ENCODE results near the gene DRAXIN.

Gene DRAXIN

GRCh38 chr1:11697188-11697892, 5.8 kb downstream of the DRAXIN start:
- Histone ChIP-seq H3K79me2 (ENCODE audit: insufficient read depth, low read length) (no peaks in the 10 kb centered on the region), H3K4me3 (ENCODE audit: low read depth, low read length, poor library complexity, severe bottlenecking) (no peak overlapping the region), H3K27me3 (ENCODE audit: insufficient read depth, low read length) (peaks cover 3% of the 10 kb centered on the region; the same call in 1 of the 2 replicates), H2AFZ (ENCODE audit: low read length) (no peak overlapping the region), H4K20me1 (ENCODE audit: insufficient read depth, low read length) (no peaks in the 10 kb centered on the region), H3K4me1 (ENCODE audit: insufficient read depth, low read length, severe bottlenecking) (no peaks in the 10 kb centered on the region), H3K36me3 (ENCODE audit: insufficient read depth, low read length) (no peaks in the 10 kb centered on the region), H3K9ac (ENCODE audit: low read length) (no peak overlapping the region), H3K27ac (ENCODE audit: low read depth, low read length, poor library complexity, severe bottlenecking) (no peak overlapping the region), H3K9me3 (ENCODE audit: low read length) (no peaks in the 10 kb centered on the region), H3F3A (ENCODE audit: insufficient read depth, low read length) (no peaks in the 10 kb centered on the region), H3K9me2 (ENCODE audit: low read depth, low read length) (no peaks in the 10 kb centered on the region), H3K4me2 (ENCODE audit: low read length) (no peak overlapping the region)
- no peak for TF ChIP-seq EZH2 (IDR thresholded peaks at IDR 0.05; ENCODE audit: borderline replicate concordance, low read length)
- TF ChIP-seq, protein P1, sequence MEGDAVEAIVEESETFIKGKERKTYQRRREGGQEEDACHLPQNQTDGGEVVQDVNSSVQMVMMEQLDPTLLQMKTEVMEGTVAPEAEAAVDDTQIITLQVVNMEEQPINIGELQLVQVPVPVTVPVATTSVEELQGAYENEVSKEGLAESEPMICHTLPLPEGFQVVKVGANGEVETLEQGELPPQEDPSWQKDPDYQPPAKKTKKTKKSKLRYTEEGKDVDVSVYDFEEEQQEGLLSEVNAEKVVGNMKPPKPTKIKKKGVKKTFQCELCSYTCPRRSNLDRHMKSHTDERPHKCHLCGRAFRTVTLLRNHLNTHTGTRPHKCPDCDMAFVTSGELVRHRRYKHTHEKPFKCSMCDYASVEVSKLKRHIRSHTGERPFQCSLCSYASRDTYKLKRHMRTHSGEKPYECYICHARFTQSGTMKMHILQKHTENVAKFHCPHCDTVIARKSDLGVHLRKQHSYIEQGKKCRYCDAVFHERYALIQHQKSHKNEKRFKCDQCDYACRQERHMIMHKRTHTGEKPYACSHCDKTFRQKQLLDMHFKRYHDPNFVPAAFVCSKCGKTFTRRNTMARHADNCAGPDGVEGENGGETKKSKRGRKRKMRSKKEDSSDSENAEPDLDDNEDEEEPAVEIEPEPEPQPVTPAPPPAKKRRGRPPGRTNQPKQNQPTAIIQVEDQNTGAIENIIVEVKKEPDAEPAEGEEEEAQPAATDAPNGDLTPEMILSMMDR (IDR thresholded peaks at IDR 0.05; ENCODE audit: low read length): no peak

DNA sequence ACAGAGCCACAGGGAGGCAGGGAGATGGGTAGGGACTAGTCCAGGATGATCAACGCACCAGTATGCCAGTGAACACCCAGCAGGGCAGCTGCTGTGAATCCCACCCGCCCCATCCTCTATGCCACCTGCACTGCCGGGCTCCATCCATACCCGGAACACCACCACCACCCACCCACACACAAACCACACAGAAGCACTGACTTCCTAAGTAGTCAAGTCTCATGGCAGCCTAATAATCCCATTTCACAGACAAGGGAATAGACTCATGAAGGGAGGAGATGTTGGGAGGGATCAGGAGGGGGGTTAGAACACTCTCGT, 6.3 kb downstream of the DRAXIN start:
- no peak overlapping the region for H2AFZ ChIP-seq (ENCODE audit: low read length)
- H3K27me3 ChIP-seq (ENCODE audit: insufficient read depth, low read length): peaks cover 3% of the 10 kb centered on the region; the same call in 1 of the 2 replicates

GRCh38 chr1:11700601-11701467, 9.3 kb downstream of the DRAXIN start:
- no peaks in the 10 kb centered on the region for H4K20me1 ChIP-seq (ENCODE audit: insufficient read depth, low read length)
- H3K9me2 ChIP-seq (ENCODE audit: low read depth, low read length): no peaks in the 10 kb centered on the region
- no peak overlapping the region for H3K4me3 ChIP-seq (ENCODE audit: low read depth, low read length, poor library complexity, severe bottlenecking)
- TF ChIP-seq, protein P1 (IDR thresholded peaks at IDR 0.05; ENCODE audit: low read length): no peak
- TF ChIP-seq EZH2 (IDR thresholded peaks at IDR 0.05; ENCODE audit: borderline replicate concordance, low read length): no peak
- peaks cover 3% of the 10 kb centered on the region; the same call in 1 of the 2 replicates for H3K27me3 ChIP-seq (ENCODE audit: insufficient read depth, low read length)
- H3K36me3 ChIP-seq (ENCODE audit: insufficient read depth, low read length): no peaks in the 10 kb centered on the region
- H3K4me2 ChIP-seq (ENCODE audit: low read length): no peak overlapping the region
- no peaks in the 10 kb centered on the region for H3K9me3 ChIP-seq (ENCODE audit: low read length)
- no peak overlapping the region for H2AFZ ChIP-seq (ENCODE audit: low read length)
- no peak overlapping the region for H3K27ac ChIP-seq (ENCODE audit: low read depth, low read length, poor library complexity, severe bottlenecking)
- no peaks in the 10 kb centered on the region for H3F3A ChIP-seq (ENCODE audit: insufficient read depth, low read length)
- H3K9ac ChIP-seq (ENCODE audit: low read length): no peak overlapping the region
- H3K4me1 ChIP-seq (ENCODE audit: insufficient read depth, low read length, severe bottlenecking): no peaks in the 10 kb centered on the region
- no peaks in the 10 kb centered on the region for H3K79me2 ChIP-seq (ENCODE audit: insufficient read depth, low read length)

More for the DNA sequence above, 6.3 kb downstream of the DRAXIN start:
- Histone ChIP-seq H3K9me3 (ENCODE audit: low read length) (no peaks in the 10 kb centered on the region), H3K79me2 (ENCODE audit: insufficient read depth, low read length) (no peaks in the 10 kb centered on the region), H3K9me2 (ENCODE audit: low read depth, low read length) (no peaks in the 10 kb centered on the region), H3K4me1 (ENCODE audit: insufficient read depth, low read length, severe bottlenecking) (no peaks in the 10 kb centered on the region), H3F3A (ENCODE audit: insufficient read depth, low read length) (no peaks in the 10 kb centered on the region), H3K4me2 (ENCODE audit: low read length) (no peak overlapping the region), H3K27ac (ENCODE audit: low read depth, low read length, poor library complexity, severe bottlenecking) (no peak overlapping the region), H4K20me1 (ENCODE audit: insufficient read depth, low read length) (no peaks in the 10 kb centered on the region), H3K36me3 (ENCODE audit: insufficient read depth, low read length) (no peaks in the 10 kb centered on the region), H3K4me3 (ENCODE audit: low read depth, low read length, poor library complexity, severe bottlenecking) (no peak overlapping the region), H3K9ac (ENCODE audit: low read length) (no peak overlapping the region)
- TF ChIP-seq, protein P1 (IDR thresholded peaks at IDR 0.05; ENCODE audit: low read length): no peak
- no peak for TF ChIP-seq EZH2 (IDR thresholded peaks at IDR 0.05; ENCODE audit: borderline replicate concordance, low read length)
